Retina (tissue), 1 donor: ENCODE measurements around the gene RAP1GAP2.
A peak's percentile ranks its signal among the peaks of the same experiment; 100 is the strongest.

Experiments
- DNase-seq: peaks from one replicate; pipeline ENCODE4 v3.0.0-alpha.2; 2016

The RAP1GAP2 gene

GRCh38 chr17:2950846-2951245 is 154.6 kb downstream of the RAP1GAP2 start:
- no peak for DNase-seq

GRCh38 chr17:2952174-2952845 is 156.1 kb downstream of the RAP1GAP2 start:
- DNase-seq = no peak

- DNase-seq = no peak
Observed at GRCh38 chr17:2954898-2955445, 158.7 kb downstream of the RAP1GAP2 start.

GRCh38 chr17:2955931-2956582 is 159.8 kb downstream of the RAP1GAP2 start:
- DNase-seq = peak; percentile 35

GRCh38 chr17:2957631-2958286 is 161.5 kb downstream of the RAP1GAP2 start:
- no peak for DNase-seq

- no peak for DNase-seq
Observed at GRCh38 chr17:2958706-2959222, 162.5 kb downstream of the RAP1GAP2 start.

GRCh38 chr17:2959371-2960130 is 163.3 kb downstream of the RAP1GAP2 start:
- no peak for DNase-seq

- no peak for DNase-seq
Observed at GRCh38 chr17:2961446-2961845, 165.2 kb downstream of the RAP1GAP2 start.

GRCh38 chr17:2962236-2962635 is 166.0 kb downstream of the RAP1GAP2 start:
- no peak for DNase-seq

GRCh38 chr17:2962729-2963128 is 166.5 kb downstream of the RAP1GAP2 start:
- no peak for DNase-seq

GRCh38 chr17:2963332-2964027 is 167.2 kb downstream of the RAP1GAP2 start:
- DNase-seq = no peak

- DNase-seq = no peak
Observed at GRCh38 chr17:2964028-2964356, 167.8 kb downstream of the RAP1GAP2 start.

GRCh38 chr17:2964370-2964769 is 168.1 kb downstream of the RAP1GAP2 start:
- DNase-seq = no peak

- no peak for DNase-seq
Observed at GRCh38 chr17:2964831-2965230, 168.6 kb downstream of the RAP1GAP2 start.

GRCh38 chr17:2965621-2966595 is 169.7 kb downstream of the RAP1GAP2 start:
- no peak for DNase-seq

GRCh38 chr17:2967515-2967914 is 171.3 kb downstream of the RAP1GAP2 start:
- no peak for DNase-seq

- no peak for DNase-seq
Observed at GRCh38 chr17:2971851-2972250, 175.6 kb downstream of the RAP1GAP2 start.

- DNase-seq = no peak
Observed at GRCh38 chr17:2972749-2973148, 176.5 kb downstream of the RAP1GAP2 start.

- no peak for DNase-seq
Observed at GRCh38 chr17:2974347-2974746, 178.1 kb downstream of the RAP1GAP2 start.

- DNase-seq = no peak
Observed at GRCh38 chr17:2975469-2975958, 179.3 kb downstream of the RAP1GAP2 start.

- DNase-seq = no peak
Observed at GRCh38 chr17:2977157-2977556, 180.9 kb downstream of the RAP1GAP2 start.
